ENCODE measurements around the gene ABCC8.

DNA sequence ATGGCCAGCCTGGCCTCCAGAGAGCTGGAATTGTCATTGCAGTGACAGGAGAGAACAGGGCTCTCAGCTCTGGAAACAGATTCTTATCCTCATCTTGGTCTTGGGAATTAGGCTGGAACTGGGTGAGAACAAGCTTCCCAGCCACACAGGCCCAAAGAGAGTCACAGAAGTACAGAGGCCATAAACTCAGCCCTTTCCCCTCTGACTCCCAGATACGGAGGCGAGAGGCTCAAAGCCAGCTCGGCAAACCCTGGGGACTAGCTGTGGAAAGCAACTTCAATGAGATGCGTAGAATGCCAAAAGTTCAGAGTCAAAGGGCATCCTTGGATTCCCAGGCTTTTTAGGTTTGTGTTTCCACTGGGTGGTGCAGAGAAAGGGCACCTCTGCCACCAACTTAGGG is 14.3 kb upstream of the ABCC8 start:
- TF ChIP-seq POLR2A (IDR thresholded peaks at IDR 0.05; ENCODE audit: low read length) (no peak), GATA1 (IDR thresholded peaks at IDR 0.05; ENCODE audit: low read depth, low read length) (no peak)

All from erythroblast (primary cell).